ENCODE measurements around the gene CAPN5. TPM values are rescaled to one million over a fixed set of nuclear protein-coding genes. Genes with fewer than 3 reads are reported as not detected.

The CAPN5 gene
- total and polyA plus RNA-seq, 2 of the 8 experiments (the other 6 are each of a cell fraction or from before 2014, with no cell fraction given), result 21.5 to 22.4 TPM

DNA sequence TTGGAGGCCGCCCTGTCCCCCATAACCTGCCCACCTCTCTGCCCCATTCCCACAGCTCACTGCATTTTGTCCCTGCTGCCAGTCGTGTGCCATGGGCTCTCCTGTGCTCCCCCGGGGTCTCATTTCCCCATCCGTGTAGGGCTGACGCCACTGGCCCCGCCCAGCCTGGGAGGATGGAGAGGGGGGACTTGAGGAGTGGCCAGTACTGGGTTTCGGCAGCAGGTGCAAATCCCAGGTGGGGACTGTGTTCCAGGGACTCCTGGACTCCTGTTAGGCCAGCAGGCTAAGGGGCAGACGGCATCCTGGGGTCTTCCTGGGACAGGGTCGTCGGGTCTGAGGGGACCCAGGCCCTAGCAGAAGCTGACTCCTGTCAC, 60.1 kb downstream of the CAPN5 start:
- no peak overlapping the region for H3K9ac ChIP-seq (replicated peaks in 1 of 4; ENCODE audit: extremely low read depth in 1 of 4, low read depth in 3 of 4, low read length in 3 of 4)
- no peaks in the 10 kb centered on the region for H3K9me3 ChIP-seq (ENCODE audit: insufficient read depth in 2 of 2, low read depth in 1 of 2, low read length in 1 of 2)
- no peak overlapping the region for H4K8ac ChIP-seq (ENCODE audit: extremely low read depth, insufficient read depth, low read length)
- H3K27me3 ChIP-seq (replicated peaks in 1 of 4; ENCODE audit: control insufficient read depth in 3 of 4, extremely low read depth in 1 of 4, insufficient read depth in 3 of 4, low read length in 3 of 4), result peaks cover 0 to 2% (median 0%) of the 10 kb centered on the region in 4 experiments; a peak in 1 of 7 replicates
- WGBS, 2 experiments (ENCODE audit: extremely low coverage in 1 of 2, insufficient coverage in 1 of 2, insufficient read length in 1 of 2, insufficient replicate concordance in 2 of 2, low coverage in 1 of 2, low lambda C conversion rate in 2 of 2, missing lambda C conversion rate in 1 of 2), result 20% methylated on average over 10 of the region's 10 CpGs; no CpG with 5 or more reads in 1 of the 2 experiments
- H3K79me2 ChIP-seq (ENCODE audit: control insufficient read depth in 1 of 2, insufficient read depth in 2 of 2, low read length in 2 of 2), result no peaks in the 10 kb centered on the region
- peaks cover 4 to 15% (median 9%) of the 10 kb centered on the region in 4 experiments for H3K4me1 ChIP-seq (replicated peaks in 1 of 4; ENCODE audit: control insufficient read depth in 3 of 4, insufficient read depth in 4 of 4, low read length in 3 of 4)
- H3K27ac ChIP-seq (ENCODE audit: low read depth, low read length), result no peak overlapping the region
- H3K23me2 ChIP-seq (ENCODE audit: low read depth, low read length), result 0 out of 2 replicates have a peak, but pooled peaks cover 6% of the 10 kb centered on the region
- H2AK5ac ChIP-seq (ENCODE audit: low read depth, low read length), result no peak overlapping the region
- no peaks in the 10 kb centered on the region for H3K79me1 ChIP-seq (ENCODE audit: low read depth, low read length)
- H4K20me1 ChIP-seq (replicated peaks in 1 of 2; ENCODE audit: control insufficient read depth in 1 of 2, insufficient read depth in 2 of 2, low read length in 2 of 2), result no peaks in the 10 kb centered on the region
- H3K18ac ChIP-seq (ENCODE audit: extremely low read depth, low read length), result no peak overlapping the region; the same call in 1 of the 2 replicates
- no peak overlapping the region for H3K23ac ChIP-seq (ENCODE audit: insufficient read length)
- POLR2A ChIA-PET (ENCODE audit: partially characterized antibody), result interaction anchor here (0.8 to 2.7 kb wide), 6 partner anchors 18 to 62 kb away, joined by 3 to 8 read pairs (median 4); no protein-coding TSS in a partner anchor
- peak overlapping the region; percentile 73; the same call in 1 of the 2 replicates for H2AFZ ChIP-seq (ENCODE audit: low read length)
- peak overlapping the region; percentile 56; the same call in 1 of the 2 replicates for H2BK12ac ChIP-seq (ENCODE audit: low read depth, low read length)
- H3K4ac ChIP-seq (replicated peaks; ENCODE audit: insufficient read length, low read depth, low read length), result no peak overlapping the region
- no peak overlapping the region for H3K56ac ChIP-seq (replicated peaks; ENCODE audit: insufficient read length, low read depth, low read length)
- no peak overlapping the region for H2BK5ac ChIP-seq (ENCODE audit: low read depth, low read length)
- H3K4me2 ChIP-seq (ENCODE audit: insufficient read depth in 1 of 2, low read depth in 2 of 2, low read length in 2 of 2), result peak overlapping the region; percentile 32 to 82
- no peak overlapping the region for H2BK20ac ChIP-seq (ENCODE audit: low read length)
- H3K4me3 ChIP-seq (ENCODE audit: extremely low read depth in 1 of 4, insufficient read depth in 2 of 4, low read depth in 3 of 4, low read length in 4 of 4), result peak overlapping the region in 3 of 4 experiments; percentile 33 to 59 (median 39); a peak in 6 of 8 replicates
- no peak overlapping the region for H3K14ac ChIP-seq (ENCODE audit: insufficient read length)
- H2BK15ac ChIP-seq (ENCODE audit: low read length), result peak overlapping the region; percentile 97; the same call in 1 of the 2 replicates
- no peak overlapping the region for H2BK120ac ChIP-seq (replicated peaks; ENCODE audit: low read depth, low read length)
- H4K91ac ChIP-seq (replicated peaks; ENCODE audit: insufficient read length, low read length), result peak overlapping the region; percentile 66
- H4K5ac ChIP-seq (ENCODE audit: insufficient read length, low read depth, low read length), result no peak overlapping the region
- CTCF ChIA-PET (ENCODE audit: partially characterized antibody), result interaction anchor here (0.8 to 13.9 kb wide), 43 partner anchors 10 to 492 kb away, joined by 3 to 248 read pairs (median 6); no protein-coding TSS in a partner anchor
- no peak for TF ChIP-seq CHD1 (IDR thresholded peaks at IDR 0.05; ENCODE audit: low read depth, low read length)
- 0 out of 3 replicates have a peak, but pooled peaks of 1 of the 2 experiments have one; percentile 17 for TF ChIP-seq POLR2A (IDR thresholded peaks at IDR 0.05; ENCODE audit: control extremely low read depth in 1 of 2, low read depth in 2 of 2, low read length in 2 of 2)
- DNase-seq (ENCODE audit: low read depth in 1 of 2, low spot score in 2 of 2) (no peak), FAIRE-seq (no peak)
- no peaks in the 10 kb centered on the region for H3K36me3 ChIP-seq (ENCODE audit: control insufficient read depth in 2 of 4, insufficient read depth in 4 of 4, low read length in 3 of 4)
